Esophagus squamous epithelium (tissue), 4 donors: ENCODE data around the gene ZNF138.

Experiments
- CTCF ChIP-seq, 6 experiments: fragments of 450-650 bp in 4 of 6; fragments of 200-600 bp in 2 of 6; sonication (generic) in 2 of 6; IDR thresholded peaks; one replicate each; pipeline ENCODE4 v1.5.1; 2016 to 2019; ENCODE audit warnings: antibody characterized with exemption in 6 of 6, mild to moderate bottlenecking in 4 of 6, moderate library complexity in 4 of 6
- POLR2A ChIP-seq, 4 donors: fragments of 450-650 bp; IDR thresholded peaks; one replicate each; pipeline ENCODE4 v1.6.1; 2017; ENCODE audit warnings: antibody characterized with exemption in 4 of 4, mild to moderate bottlenecking in 4 of 4, moderate library complexity in 3 of 4

DNA sequence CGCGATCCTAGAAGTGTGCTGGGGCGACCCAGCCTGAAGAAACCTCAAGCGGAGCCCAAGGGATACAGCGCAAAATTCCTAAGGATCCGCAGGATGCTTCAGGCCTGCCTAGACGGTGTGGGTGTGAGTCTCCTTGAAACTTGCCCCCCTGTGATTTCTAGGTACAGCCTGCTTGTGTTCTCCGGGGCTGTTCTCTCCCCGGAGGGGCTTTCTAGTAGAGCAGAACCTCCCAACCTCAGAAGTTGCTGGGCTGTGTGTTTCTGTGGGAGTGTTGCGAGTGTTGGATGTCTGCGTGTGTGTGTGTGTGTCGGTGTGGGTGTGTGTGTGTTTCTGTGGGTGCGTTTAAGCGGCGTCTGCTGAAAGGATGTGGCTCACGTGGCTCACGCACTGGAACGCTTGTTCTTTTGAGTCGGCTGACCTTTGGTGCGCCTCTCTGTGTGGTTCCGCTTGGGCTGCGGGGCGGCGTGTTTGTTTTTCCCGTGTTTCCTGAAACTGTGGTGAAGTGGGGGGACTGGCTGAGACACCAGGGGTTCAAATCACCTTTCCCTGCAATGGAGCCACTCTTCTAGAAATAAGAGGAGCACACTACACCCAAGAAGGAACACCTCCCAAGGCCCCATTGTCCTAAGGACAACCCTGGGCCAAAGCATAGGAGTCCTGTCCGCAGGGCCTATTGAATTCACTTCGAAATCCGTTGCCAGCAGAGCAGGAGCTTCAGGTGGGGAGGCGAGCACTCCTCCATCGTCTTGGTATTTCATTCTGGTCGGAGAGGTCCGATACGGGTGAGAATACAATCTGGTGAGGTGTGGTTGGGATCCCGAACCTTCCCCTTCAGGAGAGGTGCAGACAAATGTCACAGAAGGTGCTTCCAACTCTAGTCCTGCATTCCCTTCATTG lies 83.7 kb downstream of the ZNF138 start:
- TF ChIP-seq CTCF (IDR thresholded peaks at IDR 0.05) (no peak), POLR2A (IDR thresholded peaks at IDR 0.05) (no peak)
